Spinal cord (tissue), 10 donors: Measurements from ENCODE around the gene CAND1. TPM values are rescaled to one million over a fixed set of nuclear protein-coding genes. Genes with fewer than 3 reads are reported as not detected.
A peak's percentile ranks its signal among the peaks of the same experiment; 100 is the strongest.

Experiments
- DNase-seq, 6 donors: peaks; one replicate each; pipeline versions ENCODE4 v3.0.0 to v3.0.0-alpha.2; 2013 to 2015; ENCODE audit warnings: low spot score in 6 of 6, low read depth in 4 of 6
- H3K27ac ChIP-seq: one replicate; pipeline ENCODE4 v1.5.1; 2013; ENCODE audit warnings: low read depth, low read length, control low read depth
- H3K27me3 ChIP-seq: one replicate; pipeline ENCODE4 v1.6.1; 2013; ENCODE audit warnings: low read length; ENCODE audit not compliant: control insufficient read depth, insufficient read depth
- H3K36me3 ChIP-seq: one replicate; pipeline ENCODE4 v1.6.1; 2013; ENCODE audit warnings: low read length; ENCODE audit not compliant: control insufficient read depth, insufficient read depth
- H3K4me1 ChIP-seq: one replicate; pipeline ENCODE4 v1.6.1; 2013; ENCODE audit warnings: low read length; ENCODE audit not compliant: control insufficient read depth, insufficient read depth
- H3K4me3 ChIP-seq: one replicate; pipeline ENCODE4 v1.5.1; 2013; ENCODE audit warnings: low read depth, low read length, control low read depth
- H3K9me3 ChIP-seq: one replicate; pipeline ENCODE4 v1.6.1; 2013; ENCODE audit warnings: low read length; ENCODE audit not compliant: control insufficient read depth, insufficient read depth
- WGBS: methylation state at CpG from one replicate; pipeline ENCODE4 v1.1.5; 2013; ENCODE audit warnings: missing lambda C conversion rate; ENCODE audit not compliant: insufficient coverage; 5-methylcytosine and 5-hydroxymethylcytosine counted together
- polyA plus RNA-seq, 2 donors: library from polyadenylated mRNA; unstranded; fragments of 120-200 nt; gene quantifications; one replicate each; pipeline ENCODE4 v1.2.1, GENCODE V29; 2013; ENCODE audit not compliant: insufficient read length in 2 of 2
- total RNA-seq, 2 donors: library from RNA; depleted of rRNA in 1 of 2; stranded (reverse); fragments of 120-200 nt in 1 of 2; fragments of >200 nt in 1 of 2; gene quantifications; one replicate each; pipeline versions ENCODE4 v1.2.3 to v1.2.4, GENCODE V29; 2013 to 2014
- donor health status: healthy.

CAND1 gene
- total and polyA plus RNA-seq, 4 donors = 115 to 249 (median 155) TPM

GRCh38 chr12:67275380-67275913 lies 6.3 kb downstream of the CAND1 start:
- DNase-seq = no peak
- 97% methylated on average over 4 of the region's 6 CpGs for WGBS
- H3K36me3 ChIP-seq = no peaks in the 10 kb centered on the region
- no peaks in the 10 kb centered on the region for H3K9me3 ChIP-seq
- H3K27ac ChIP-seq = no peak overlapping the region
- no peaks in the 10 kb centered on the region for H3K27me3 ChIP-seq
- peaks cover 2% of the 10 kb centered on the region for H3K4me1 ChIP-seq
- H3K4me3 ChIP-seq = no peak overlapping the region

- DNase-seq = no peak
- H3K9me3 ChIP-seq = no peaks in the 10 kb centered on the region
- 90% methylated on average over 2 of the region's 3 CpGs for WGBS
- H3K27ac ChIP-seq = no peak overlapping the region
- H3K36me3 ChIP-seq = no peaks in the 10 kb centered on the region
- no peak overlapping the region for H3K4me3 ChIP-seq
- H3K27me3 ChIP-seq = no peaks in the 10 kb centered on the region
- H3K4me1 ChIP-seq = peaks cover 2% of the 10 kb centered on the region
Observed at GRCh38 chr12:67276421-67276820, 7.3 kb downstream of the CAND1 start.

- Histone ChIP-seq H3K36me3 (peaks cover 6% of the 10 kb centered on the region), H3K27me3 (no peaks in the 10 kb centered on the region), H3K27ac (no peak overlapping the region), H3K4me3 (no peak overlapping the region), H3K9me3 (no peaks in the 10 kb centered on the region), H3K4me1 (no peaks in the 10 kb centered on the region)
- no CpG with 5 or more reads among the region's 1 CpG for WGBS
- no peak for DNase-seq
Observed at GRCh38 chr12:67279637-67280036, 10.5 kb downstream of the CAND1 start.

- Histone ChIP-seq H3K4me1 (no peaks in the 10 kb centered on the region), H3K36me3 (peaks cover 7% of the 10 kb centered on the region), H3K4me3 (no peak overlapping the region), H3K9me3 (no peaks in the 10 kb centered on the region), H3K27me3 (no peaks in the 10 kb centered on the region), H3K27ac (no peak overlapping the region)
- DNase-seq = no peak
- no CpG with 5 or more reads among the region's 4 CpGs for WGBS
Observed at GRCh38 chr12:67280088-67280487, 10.9 kb downstream of the CAND1 start.

GRCh38 chr12:67280572-67280971 lies 11.4 kb downstream of the CAND1 start:
- H3K36me3 ChIP-seq = peaks cover 7% of the 10 kb centered on the region
- no peak overlapping the region for H3K4me3 ChIP-seq
- WGBS = no CpG with 5 or more reads among the region's 2 CpGs
- no peaks in the 10 kb centered on the region for H3K4me1 ChIP-seq
- peak in 1 of 6 donors; percentile 10 for DNase-seq
- no peaks in the 10 kb centered on the region for H3K9me3 ChIP-seq
- H3K27ac ChIP-seq = no peak overlapping the region
- H3K27me3 ChIP-seq = no peaks in the 10 kb centered on the region

- H3K4me3 ChIP-seq = no peak overlapping the region
- H3K27ac ChIP-seq = no peak overlapping the region
- 100% methylated on average over 2 of the region's 2 CpGs for WGBS
- H3K9me3 ChIP-seq = no peaks in the 10 kb centered on the region
- no peaks in the 10 kb centered on the region for H3K27me3 ChIP-seq
- peaks cover 7% of the 10 kb centered on the region for H3K36me3 ChIP-seq
- no peaks in the 10 kb centered on the region for H3K4me1 ChIP-seq
- no peak for DNase-seq
Observed at GRCh38 chr12:67284561-67284960, 15.4 kb downstream of the CAND1 start.

- Histone ChIP-seq H3K9me3 (no peaks in the 10 kb centered on the region), H3K4me1 (no peaks in the 10 kb centered on the region), H3K27ac (no peak overlapping the region), H3K36me3 (peaks cover 7% of the 10 kb centered on the region), H3K4me3 (no peak overlapping the region), H3K27me3 (no peaks in the 10 kb centered on the region)
- WGBS = 96% methylated on average over 4 of the region's 5 CpGs
- DNase-seq = no peak
Observed at GRCh38 chr12:67286257-67286656, 17.1 kb downstream of the CAND1 start.

- H3K27me3 ChIP-seq = no peaks in the 10 kb centered on the region
- peaks cover 6% of the 10 kb centered on the region for H3K36me3 ChIP-seq
- no peak overlapping the region for H3K27ac ChIP-seq
- no CpG with 5 or more reads among the region's 5 CpGs for WGBS
- no peak for DNase-seq
- H3K4me3 ChIP-seq = no peak overlapping the region
- no peaks in the 10 kb centered on the region for H3K9me3 ChIP-seq
- no peaks in the 10 kb centered on the region for H3K4me1 ChIP-seq
Observed at GRCh38 chr12:67287311-67287710, 18.2 kb downstream of the CAND1 start.

GRCh38 chr12:67288561-67288960 lies 19.4 kb downstream of the CAND1 start:
- no CpG with 5 or more reads among the region's 2 CpGs for WGBS

GRCh38 chr12:67290378-67290777 lies 21.2 kb downstream of the CAND1 start:
- no CpG with 5 or more reads among the region's 2 CpGs for WGBS
- no peaks in the 10 kb centered on the region for H3K27me3 ChIP-seq
- peaks cover 5% of the 10 kb centered on the region for H3K36me3 ChIP-seq
- H3K4me1 ChIP-seq = no peaks in the 10 kb centered on the region
- no peak overlapping the region for H3K4me3 ChIP-seq
- no peak for DNase-seq
- H3K27ac ChIP-seq = no peak overlapping the region
- no peaks in the 10 kb centered on the region for H3K9me3 ChIP-seq

More at GRCh38 chr12:67288561-67288960, 19.4 kb downstream of the CAND1 start:
- Histone ChIP-seq H3K27me3 (no peaks in the 10 kb centered on the region), H3K4me1 (no peaks in the 10 kb centered on the region), H3K9me3 (no peaks in the 10 kb centered on the region), H3K36me3 (peaks cover 6% of the 10 kb centered on the region), H3K27ac (no peak overlapping the region), H3K4me3 (no peak overlapping the region)
- DNase-seq = no peak
